ENCODE data around the gene ANKRD39. TPM values are rescaled to one million over a fixed set of nuclear protein-coding genes. Genes with fewer than 3 reads are reported as not detected.
A peak's percentile ranks its signal among the peaks of the same experiment; 100 is the strongest.

Gene ANKRD39
- total and polyA plus RNA-seq, 2 of the 8 experiments (the other 6 are each of a cell fraction or from before 2014, with no cell fraction given): 18.5 to 21.3 TPM

DNA sequence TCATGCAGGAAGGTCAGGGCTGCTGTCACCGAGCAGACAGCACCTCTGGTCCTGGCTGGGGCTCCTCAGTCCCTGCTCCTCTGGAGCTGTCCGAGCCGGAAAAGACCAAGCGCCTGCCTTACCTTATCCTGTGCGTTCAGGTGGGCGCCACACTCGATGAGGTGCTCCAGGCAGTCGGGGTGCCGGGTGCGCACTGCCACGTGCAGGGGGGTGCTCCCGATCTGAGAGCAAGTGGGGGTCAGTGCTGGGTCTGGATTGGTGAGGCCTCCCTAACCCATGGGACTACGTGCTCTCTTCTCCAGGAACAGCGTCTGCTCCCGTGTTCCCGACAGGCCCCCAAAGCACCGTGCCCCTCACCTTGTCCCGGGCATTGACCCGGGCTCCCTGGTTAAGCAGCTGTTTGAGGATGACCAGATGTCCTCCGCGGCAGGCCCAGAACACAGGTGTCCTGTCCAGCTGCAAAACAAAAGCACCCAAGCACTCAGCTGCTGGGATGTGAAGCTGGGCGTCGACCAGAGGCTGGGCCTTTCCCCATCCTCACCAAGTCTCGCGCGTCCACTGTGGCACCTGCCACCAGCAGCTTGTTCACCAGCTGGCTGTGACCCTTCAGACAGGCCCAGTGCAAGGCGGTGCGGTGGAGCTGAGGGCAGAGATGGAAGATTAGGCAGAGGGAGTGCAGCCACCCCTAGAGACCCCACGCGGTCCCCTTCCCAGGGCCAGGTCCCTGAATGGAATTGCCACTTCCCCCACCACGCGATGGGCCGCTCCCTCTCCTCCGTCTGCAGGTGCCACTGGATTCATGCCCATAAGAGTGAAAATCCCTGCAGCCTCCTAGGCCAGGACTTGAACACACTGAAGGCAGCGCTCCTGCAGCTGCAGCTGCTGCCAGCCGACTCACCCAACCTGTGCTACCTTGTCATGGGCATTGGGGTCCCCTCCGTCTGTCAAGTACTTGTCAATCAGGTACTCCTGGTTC is 17.7 kb downstream of the ANKRD39 start:
- no peak overlapping the region for H4K91ac ChIP-seq (replicated peaks; ENCODE audit: insufficient read length, low read length)
- peak overlapping the region; percentile 14; the same call in 1 of the 2 replicates for H4K8ac ChIP-seq (ENCODE audit: extremely low read depth, insufficient read depth, low read length)
- no peak overlapping the region for H2BK20ac ChIP-seq (ENCODE audit: low read length)
- CTCF ChIA-PET (ENCODE audit: partially characterized antibody): interaction anchor here (0.9 to 4.9 kb wide), 5 partner anchors 17 to 107 kb away, joined by 3 to 22 read pairs (median 3); partner anchors contain the start of gene ANKRD39
- no peak for DNase-seq (ENCODE audit: low read depth in 1 of 2, low spot score in 2 of 2)
- TF ChIP-seq TBP (IDR thresholded peaks at IDR 0.05; ENCODE audit: low read depth, low read length): no peak
- TF ChIP-seq SUZ12 (IDR thresholded peaks at IDR 0.05; ENCODE audit: low read length): no peak
- no peak for TF ChIP-seq RFX5 (IDR thresholded peaks at IDR 0.05; ENCODE audit: borderline replicate concordance, low read depth, low read length)
- no peak overlapping the region for H3K56ac ChIP-seq (replicated peaks; ENCODE audit: insufficient read length, low read depth, low read length)
- H3K9ac ChIP-seq (replicated peaks in 1 of 4; ENCODE audit: extremely low read depth in 1 of 4, low read depth in 3 of 4, low read length in 3 of 4): no peak overlapping the region
- H3K14ac ChIP-seq (ENCODE audit: insufficient read length): no peak overlapping the region
- 92% methylated on average over 36 of the region's 37 CpGs; no CpG with 5 or more reads in 1 of the 2 experiments for WGBS, 2 experiments (ENCODE audit: extremely low coverage in 1 of 2, insufficient coverage in 1 of 2, insufficient read length in 1 of 2, insufficient replicate concordance in 2 of 2, low coverage in 1 of 2, low lambda C conversion rate in 2 of 2, missing lambda C conversion rate in 1 of 2)
- FAIRE-seq: no peak
- no peak overlapping the region for H2BK15ac ChIP-seq (ENCODE audit: low read length)
- H4K5ac ChIP-seq (ENCODE audit: insufficient read length, low read depth, low read length): no peak overlapping the region
- POLR2A ChIA-PET (ENCODE audit: partially characterized antibody): interaction anchor here (1.0 to 3.3 kb wide), 7 partner anchors 13 to 116 kb away, joined by 3 to 16 read pairs (median 3); partner anchors contain the start of gene ANKRD39
- H3K36me3 ChIP-seq (ENCODE audit: control insufficient read depth in 2 of 4, insufficient read depth in 4 of 4, low read length in 3 of 4): peaks cover 0 to 6% (median 0%) of the 10 kb centered on the region in 4 experiments; a peak in 4 of 8 replicates
- no peak overlapping the region for H2BK120ac ChIP-seq (replicated peaks; ENCODE audit: low read depth, low read length)
- peaks cover 3 to 5% of the 10 kb centered on the region in 2 experiments for H4K20me1 ChIP-seq (replicated peaks in 1 of 2; ENCODE audit: control insufficient read depth in 1 of 2, insufficient read depth in 2 of 2, low read length in 2 of 2)
- H3K23me2 ChIP-seq (ENCODE audit: low read depth, low read length): no peaks in the 10 kb centered on the region
- H3K9me3 ChIP-seq (ENCODE audit: insufficient read depth in 2 of 2, low read depth in 1 of 2, low read length in 1 of 2): no peaks in the 10 kb centered on the region
- H2BK12ac ChIP-seq (ENCODE audit: low read depth, low read length): no peak overlapping the region; the same call in 1 of the 2 replicates
- no peak overlapping the region for H2AFZ ChIP-seq (ENCODE audit: low read length)
- no peak overlapping the region for H3K23ac ChIP-seq (ENCODE audit: insufficient read length)
- no peaks in the 10 kb centered on the region for H3K27me3 ChIP-seq (replicated peaks in 1 of 4; ENCODE audit: control insufficient read depth in 3 of 4, extremely low read depth in 1 of 4, insufficient read depth in 3 of 4, low read length in 3 of 4)
- H2BK5ac ChIP-seq (ENCODE audit: low read depth, low read length): peak overlapping the region; percentile 39; the same call in 1 of the 2 replicates
- H3K4ac ChIP-seq (replicated peaks; ENCODE audit: insufficient read length, low read depth, low read length): no peak overlapping the region
- no peaks in the 10 kb centered on the region for H3K79me2 ChIP-seq (ENCODE audit: control insufficient read depth in 1 of 2, insufficient read depth in 2 of 2, low read length in 2 of 2)
- H3K18ac ChIP-seq (ENCODE audit: extremely low read depth, low read length): no peak overlapping the region; the same call in 1 of the 2 replicates
- peaks cover 4% of the 10 kb centered on the region; the same call in 1 of the 2 replicates for H3K79me1 ChIP-seq (ENCODE audit: low read depth, low read length)
- H3K27ac ChIP-seq (ENCODE audit: low read depth, low read length): no peak overlapping the region
- no peak overlapping the region for H2AK5ac ChIP-seq (ENCODE audit: low read depth, low read length)
- H3K4me3 ChIP-seq (ENCODE audit: extremely low read depth in 1 of 4, insufficient read depth in 2 of 4, low read depth in 3 of 4, low read length in 4 of 4): no peak overlapping the region
- H3K4me2 ChIP-seq (ENCODE audit: insufficient read depth in 1 of 2, low read depth in 2 of 2, low read length in 2 of 2): no peak overlapping the region
- H3K4me1 ChIP-seq (replicated peaks in 1 of 4; ENCODE audit: control insufficient read depth in 3 of 4, insufficient read depth in 4 of 4, low read length in 3 of 4): peaks cover 0 to 3% (median 0%) of the 10 kb centered on the region in 4 experiments; a peak in 1 of 7 replicates

Measured in H1 (cell line).